ENCODE measurements around the gene SUGCT.

SUGCT gene

GRCh38 chr7:40847921-40848320 lies 713.1 kb downstream of the SUGCT start:
- TF ChIP-seq, protein P1, sequence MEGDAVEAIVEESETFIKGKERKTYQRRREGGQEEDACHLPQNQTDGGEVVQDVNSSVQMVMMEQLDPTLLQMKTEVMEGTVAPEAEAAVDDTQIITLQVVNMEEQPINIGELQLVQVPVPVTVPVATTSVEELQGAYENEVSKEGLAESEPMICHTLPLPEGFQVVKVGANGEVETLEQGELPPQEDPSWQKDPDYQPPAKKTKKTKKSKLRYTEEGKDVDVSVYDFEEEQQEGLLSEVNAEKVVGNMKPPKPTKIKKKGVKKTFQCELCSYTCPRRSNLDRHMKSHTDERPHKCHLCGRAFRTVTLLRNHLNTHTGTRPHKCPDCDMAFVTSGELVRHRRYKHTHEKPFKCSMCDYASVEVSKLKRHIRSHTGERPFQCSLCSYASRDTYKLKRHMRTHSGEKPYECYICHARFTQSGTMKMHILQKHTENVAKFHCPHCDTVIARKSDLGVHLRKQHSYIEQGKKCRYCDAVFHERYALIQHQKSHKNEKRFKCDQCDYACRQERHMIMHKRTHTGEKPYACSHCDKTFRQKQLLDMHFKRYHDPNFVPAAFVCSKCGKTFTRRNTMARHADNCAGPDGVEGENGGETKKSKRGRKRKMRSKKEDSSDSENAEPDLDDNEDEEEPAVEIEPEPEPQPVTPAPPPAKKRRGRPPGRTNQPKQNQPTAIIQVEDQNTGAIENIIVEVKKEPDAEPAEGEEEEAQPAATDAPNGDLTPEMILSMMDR (IDR thresholded peaks at IDR 0.05; ENCODE audit: control extremely low read depth, extremely low read depth, low read depth, missing control alignments) = no peak
- no peak for DNase-seq (ENCODE audit: extremely low spot score)
- POLR2A ChIA-PET = no interaction called here
- CTCF ChIA-PET = interaction anchor here (1.0 kb wide), 1 partner anchor 10 kb away, joined by 3 read pairs; no protein-coding TSS in a partner anchor

GRCh38 chr7:40848541-40849221 lies 713.9 kb downstream of the SUGCT start:
- TF ChIP-seq, protein P1 (IDR thresholded peaks at IDR 0.05; ENCODE audit: control extremely low read depth, extremely low read depth, low read depth, missing control alignments) = no peak
- POLR2A ChIA-PET = no interaction called here
- DNase-seq (ENCODE audit: extremely low spot score) = no peak
- CTCF ChIA-PET = no interaction called here

DNA sequence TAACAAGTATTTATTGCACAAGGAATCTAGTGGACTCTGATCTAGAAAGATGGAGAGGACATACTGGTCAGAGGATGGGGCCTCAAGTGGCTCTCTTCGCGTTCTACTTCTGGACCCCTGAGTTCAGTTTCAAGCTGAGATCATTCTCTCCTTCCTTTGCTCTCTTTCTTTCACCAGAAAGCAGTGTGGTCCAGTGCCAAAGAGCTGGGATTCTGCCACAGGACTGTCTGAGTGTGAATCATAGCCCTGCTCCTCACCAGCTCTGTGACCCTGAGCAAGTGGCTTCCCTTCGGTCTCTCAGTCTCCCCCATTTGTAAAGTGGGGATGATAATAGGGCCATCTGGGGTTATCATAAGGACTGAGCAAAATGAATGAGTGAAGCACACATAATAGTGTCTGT lies 715.2 kb downstream of the SUGCT start:
- ChIA-PET CTCF (no interaction called here), POLR2A (no interaction called here)

GRCh38 chr7:40851001-40851400 lies 716.2 kb downstream of the SUGCT start:
- CTCF ChIA-PET = interaction anchor here (0.7 kb wide), 1 partner anchor 24 kb away, joined by 3 read pairs; no protein-coding TSS in a partner anchor
- POLR2A ChIA-PET = no interaction called here
- DNase-seq (ENCODE audit: extremely low spot score) = no peak
- TF ChIP-seq, protein P1 (IDR thresholded peaks at IDR 0.05; ENCODE audit: control extremely low read depth, extremely low read depth, low read depth, missing control alignments) = no peak

More for the DNA sequence above, 715.2 kb downstream of the SUGCT start:
- DNase-seq (ENCODE audit: extremely low spot score) = no peak
- TF ChIP-seq, protein P1 (IDR thresholded peaks at IDR 0.05; ENCODE audit: control extremely low read depth, extremely low read depth, low read depth, missing control alignments) = no peak

- ChIA-PET CTCF (interaction anchor here (1.5 to 1.9 kb wide), 3 partner anchors 9 to 19 kb away, joined by 3 to 6 read pairs (median 5); no protein-coding TSS in a partner anchor), POLR2A (no interaction called here)
- no peak for DNase-seq (ENCODE audit: extremely low spot score)
- TF ChIP-seq, protein P1 (IDR thresholded peaks at IDR 0.05; ENCODE audit: control extremely low read depth, extremely low read depth, low read depth, missing control alignments) = no peak
Measured at GRCh38 chr7:40859076-40859475, 724.3 kb downstream of the SUGCT start.

DNA sequence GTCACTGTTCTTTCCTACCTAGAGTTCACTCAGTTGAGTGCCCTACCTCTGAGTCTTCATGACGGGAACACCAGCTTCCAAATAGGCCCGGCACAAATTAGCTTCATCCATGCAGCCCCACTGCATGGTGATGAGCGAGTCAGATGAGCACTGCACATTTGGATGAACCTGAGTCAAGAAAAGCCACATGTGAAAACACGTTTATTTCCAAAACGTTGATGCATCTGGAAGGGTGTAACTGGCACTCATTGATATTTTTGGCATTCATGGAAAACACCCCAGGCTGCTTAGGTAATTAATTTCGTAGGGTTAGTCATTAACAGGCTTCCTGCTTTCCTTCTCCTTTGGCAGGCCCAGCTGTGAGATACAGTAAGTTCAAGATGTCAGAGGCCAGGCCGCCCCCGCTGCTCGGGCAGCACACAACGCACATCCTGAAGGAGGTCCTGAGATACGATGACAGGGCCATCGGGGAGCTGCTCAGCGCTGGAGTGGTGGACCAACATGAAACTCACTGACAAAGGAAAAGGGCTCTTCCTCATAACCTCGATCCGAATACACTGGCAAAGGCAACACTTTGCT lies 725.2 kb downstream of the SUGCT start:
- TF ChIP-seq, protein P1 (IDR thresholded peaks at IDR 0.05; ENCODE audit: control extremely low read depth, extremely low read depth, low read depth, missing control alignments) = no peak
- CTCF ChIA-PET = interaction anchor here (1.5 kb wide), 1 partner anchor 8 kb away, joined by 3 read pairs; no protein-coding TSS in a partner anchor
- POLR2A ChIA-PET = no interaction called here
- DNase-seq (ENCODE audit: extremely low spot score) = no peak
